ES-I3 (cell line): ENCODE data around the gene WWOX.

Experiments used
- H3K36me3 ChIP-seq: 2 replicates; pipeline ENCODE4 v1.6.1; 2013; ENCODE audit warnings: mild to moderate bottlenecking, low read length, control low read depth, moderate library complexity; ENCODE audit not compliant: insufficient read depth
- H3K4me1 ChIP-seq: 2 replicates; pipeline ENCODE4 v1.6.1; 2013; ENCODE audit warnings: mild to moderate bottlenecking, control low read depth, low read length; ENCODE audit not compliant: insufficient read depth
- H3K9ac ChIP-seq: 2 replicates; pipeline ENCODE4 v1.6.1; 2013; ENCODE audit warnings: low read depth, mild to moderate bottlenecking, low read length, moderate library complexity
- H3K9me3 ChIP-seq: 2 replicates; pipeline ENCODE4 v1.6.1; 2013; ENCODE audit warnings: mild to moderate bottlenecking, low read length, moderate library complexity; ENCODE audit not compliant: control insufficient read depth, insufficient read depth

The WWOX gene

DNA sequence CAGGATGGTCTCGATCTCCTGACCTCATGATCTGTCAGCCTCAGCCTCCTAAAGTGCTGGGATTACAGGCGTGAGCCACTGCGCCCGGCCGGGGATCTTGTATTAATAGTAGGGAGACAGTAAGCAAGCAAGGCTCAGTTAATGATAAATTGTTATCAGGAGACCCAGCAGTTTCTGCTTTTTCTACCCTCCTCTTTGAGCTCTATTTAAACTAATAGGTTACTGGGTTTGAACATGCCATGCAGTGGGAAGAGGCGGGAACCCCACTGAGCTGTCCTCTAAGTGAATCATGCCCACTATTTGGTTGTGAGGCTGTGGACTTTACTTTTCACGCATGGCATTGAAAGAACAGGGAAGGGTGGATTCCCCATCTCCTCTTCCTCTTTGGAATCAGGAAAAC is 223.9 kb downstream of the WWOX start:
- Histone ChIP-seq H3K9me3 (no peaks in the 10 kb centered on the region), H3K36me3 (no peaks in the 10 kb centered on the region), H3K4me1 (peaks cover 30% of the 10 kb centered on the region), H3K9ac (no peak overlapping the region)

DNA sequence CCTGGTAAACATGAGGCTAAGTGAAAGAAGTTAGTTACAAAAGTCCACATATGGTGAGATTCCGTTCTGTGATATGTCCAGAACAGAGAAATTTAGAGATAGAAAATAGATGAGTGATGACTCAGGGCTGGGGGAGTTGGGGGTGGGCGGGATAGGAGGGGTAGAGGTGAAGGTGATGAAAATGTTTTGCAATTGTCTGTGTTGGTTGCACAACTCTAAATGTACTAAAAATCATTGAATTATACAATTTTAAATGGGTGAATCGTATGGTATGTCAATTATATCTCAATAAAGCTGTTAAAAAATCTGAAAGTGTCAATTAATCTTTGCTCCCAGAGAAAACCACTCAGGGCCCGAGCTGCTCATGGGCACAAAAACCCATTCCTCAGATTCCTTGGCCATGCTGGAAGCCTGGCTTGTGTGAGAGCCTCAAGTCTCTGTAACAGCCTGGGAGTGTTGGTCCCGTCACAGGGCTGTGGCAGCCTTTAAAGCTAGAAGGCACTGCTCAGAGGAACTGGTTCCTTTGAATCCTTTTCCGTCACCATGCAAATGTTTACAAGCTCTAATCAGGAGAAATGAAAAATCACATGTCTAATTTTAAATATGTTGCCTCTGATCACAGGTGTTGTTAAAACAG is 225.3 kb downstream of the WWOX start:
- no peaks in the 10 kb centered on the region for H3K9me3 ChIP-seq
- no peak overlapping the region for H3K9ac ChIP-seq
- H3K4me1 ChIP-seq, result peaks cover 30% of the 10 kb centered on the region
- no peaks in the 10 kb centered on the region for H3K36me3 ChIP-seq

DNA sequence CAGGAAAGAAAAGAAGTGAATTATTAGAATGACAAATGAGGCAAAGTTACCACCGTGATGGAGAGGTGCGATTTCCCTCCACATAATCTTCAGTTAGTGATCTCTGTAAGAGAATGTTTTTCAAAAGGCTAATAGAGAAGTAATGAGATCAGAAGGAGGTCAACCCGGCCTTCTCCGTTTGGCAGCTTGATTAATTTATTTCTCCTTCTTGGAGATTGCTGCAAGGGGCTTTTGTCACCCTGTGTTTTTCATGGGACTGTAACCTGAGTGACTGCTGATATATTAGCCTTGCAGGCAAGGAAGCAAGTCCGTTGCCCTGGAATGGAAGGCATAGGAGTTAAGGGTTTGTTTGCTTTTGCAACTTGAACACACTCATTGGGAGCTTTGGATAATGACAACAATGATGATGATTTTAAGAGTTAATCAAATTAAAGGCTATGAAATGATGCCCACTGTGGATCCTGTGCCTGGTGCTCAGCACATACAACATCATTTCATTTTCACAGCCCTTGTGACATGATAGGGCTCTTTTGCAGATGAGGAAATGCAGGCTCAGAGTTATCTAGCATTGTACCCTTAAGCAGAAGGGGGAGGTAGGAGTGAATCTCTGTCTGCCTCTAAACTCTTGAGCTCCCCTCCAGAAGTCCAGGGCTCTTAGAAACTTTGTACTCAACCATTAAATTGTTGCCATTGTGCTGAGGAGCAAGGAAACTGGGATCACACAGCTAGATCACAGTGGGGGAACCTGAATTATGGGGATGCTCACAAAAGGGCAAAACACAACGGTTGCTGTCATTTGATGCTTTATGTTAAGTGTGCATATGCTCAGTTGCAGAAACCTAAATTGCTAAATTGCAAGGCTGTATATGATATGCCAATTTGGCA is 226.3 kb downstream of the WWOX start:
- peaks cover 30% of the 10 kb centered on the region for H3K4me1 ChIP-seq
- H3K9me3 ChIP-seq, result no peaks in the 10 kb centered on the region
- H3K36me3 ChIP-seq, result no peaks in the 10 kb centered on the region
- no peak overlapping the region for H3K9ac ChIP-seq

DNA sequence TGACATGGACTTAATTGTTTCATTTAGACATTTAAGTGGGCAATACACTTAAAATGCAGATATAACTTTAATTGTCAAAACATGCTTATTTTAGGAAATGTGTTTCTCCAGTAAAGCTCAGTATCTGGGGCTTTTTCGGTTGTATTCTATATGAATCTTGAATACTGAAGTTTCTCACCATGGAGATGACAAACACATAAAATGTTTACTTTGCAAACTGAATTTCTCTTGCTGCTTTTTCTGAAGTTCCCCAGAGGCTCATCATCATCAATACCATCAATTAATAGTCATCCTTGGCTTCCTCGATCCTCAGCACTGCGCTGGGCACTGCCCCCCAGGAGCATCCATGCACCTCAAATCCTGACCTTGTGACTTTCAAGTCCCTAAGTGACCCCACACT is 227.3 kb downstream of the WWOX start:
- Histone ChIP-seq H3K9me3 (no peaks in the 10 kb centered on the region), H3K4me1 (peaks cover 22% of the 10 kb centered on the region), H3K9ac (no peak overlapping the region), H3K36me3 (no peaks in the 10 kb centered on the region)

DNA sequence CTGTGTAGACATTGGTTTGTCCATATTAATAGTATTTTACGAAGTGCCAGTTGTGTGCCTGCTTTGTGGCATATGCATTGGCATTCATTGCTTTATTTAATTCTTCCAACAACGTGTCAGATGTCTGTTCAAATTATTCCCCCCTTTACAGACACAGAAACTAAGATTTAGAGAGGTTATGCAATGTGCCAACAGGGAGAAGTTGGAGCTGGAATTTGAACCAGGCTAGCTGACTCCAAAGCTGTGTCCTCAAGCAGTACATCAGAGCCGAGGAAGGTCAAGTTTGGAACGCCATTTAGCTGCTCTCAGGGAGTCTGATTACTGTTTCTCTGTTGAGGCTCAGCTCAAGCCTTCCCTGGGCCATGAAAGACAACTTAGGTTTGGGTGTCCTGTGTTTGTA is 232.3 kb downstream of the WWOX start:
- Histone ChIP-seq H3K9ac (no peak overlapping the region), H3K4me1 (0 out of 2 replicates have a peak, but pooled peaks cover 7% of the 10 kb centered on the region), H3K9me3 (no peaks in the 10 kb centered on the region), H3K36me3 (no peaks in the 10 kb centered on the region)

DNA sequence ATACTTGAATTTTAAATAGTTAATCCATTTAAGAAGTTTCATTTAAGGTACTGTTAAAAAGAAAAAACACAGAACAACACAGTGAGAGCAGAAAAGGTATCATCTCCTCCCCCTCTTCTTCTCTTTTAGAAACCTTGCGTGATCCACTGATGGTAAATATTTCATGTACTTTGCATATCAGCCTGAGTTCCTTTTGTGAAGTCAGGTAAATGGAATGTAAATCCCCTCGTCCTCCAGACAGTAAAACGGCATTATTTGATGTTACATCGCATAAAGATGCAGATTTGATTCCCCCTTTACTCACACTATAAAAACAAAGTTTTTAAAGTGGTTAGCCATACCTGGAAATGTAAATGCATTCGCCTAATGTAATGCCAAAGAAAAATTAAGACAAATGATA is 234.4 kb downstream of the WWOX start:
- Histone ChIP-seq H3K9ac (no peak overlapping the region), H3K4me1 (0 out of 2 replicates have a peak, but pooled peaks cover 7% of the 10 kb centered on the region), H3K36me3 (no peaks in the 10 kb centered on the region), H3K9me3 (no peaks in the 10 kb centered on the region)

DNA sequence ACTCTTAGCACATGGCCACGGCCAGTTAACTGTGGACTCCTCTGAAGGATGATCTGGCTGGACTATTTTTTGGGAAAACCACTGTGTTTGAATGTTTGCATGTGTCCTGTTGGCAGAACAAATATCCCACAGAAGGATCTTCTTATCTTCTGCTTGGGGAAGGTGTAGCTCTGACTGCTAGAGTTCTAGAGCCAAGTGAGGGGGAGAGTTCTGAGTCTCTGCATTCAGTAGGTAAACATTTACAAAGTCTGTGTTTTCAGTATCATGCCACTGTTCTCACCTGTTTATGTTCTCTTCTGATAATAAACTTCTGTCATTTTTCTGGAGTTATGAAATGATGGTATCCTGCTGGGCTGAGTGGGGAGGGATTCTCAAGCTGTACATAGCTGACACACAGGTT is 241.1 kb downstream of the WWOX start:
- Histone ChIP-seq H3K9ac (no peak overlapping the region), H3K36me3 (no peaks in the 10 kb centered on the region), H3K4me1 (peaks cover 3% of the 10 kb centered on the region; the same call in 1 of the 2 replicates), H3K9me3 (no peaks in the 10 kb centered on the region)

DNA sequence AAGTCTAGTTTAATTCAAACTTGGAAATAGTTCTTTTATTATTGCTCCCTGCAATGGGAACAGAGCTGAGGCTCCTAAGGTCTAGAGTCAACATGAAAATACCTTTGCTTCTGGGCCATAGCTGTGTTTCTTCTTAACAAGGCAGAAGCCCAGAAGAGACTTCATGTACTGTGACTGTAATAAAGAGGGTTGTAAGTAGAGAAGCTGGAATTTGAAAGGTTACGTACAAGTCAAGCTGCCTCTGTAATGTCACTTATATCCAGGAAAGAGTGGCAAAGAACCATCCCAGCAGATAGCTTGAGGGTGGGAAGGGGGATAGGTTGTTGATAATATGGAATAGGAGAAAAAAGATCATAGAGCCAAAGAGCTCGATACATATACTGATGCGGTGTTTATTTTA is 248.6 kb downstream of the WWOX start:
- H3K9me3 ChIP-seq, result no peaks in the 10 kb centered on the region
- peaks cover 3% of the 10 kb centered on the region; the same call in 1 of the 2 replicates for H3K4me1 ChIP-seq
- H3K36me3 ChIP-seq, result no peaks in the 10 kb centered on the region
- H3K9ac ChIP-seq, result no peak overlapping the region

DNA sequence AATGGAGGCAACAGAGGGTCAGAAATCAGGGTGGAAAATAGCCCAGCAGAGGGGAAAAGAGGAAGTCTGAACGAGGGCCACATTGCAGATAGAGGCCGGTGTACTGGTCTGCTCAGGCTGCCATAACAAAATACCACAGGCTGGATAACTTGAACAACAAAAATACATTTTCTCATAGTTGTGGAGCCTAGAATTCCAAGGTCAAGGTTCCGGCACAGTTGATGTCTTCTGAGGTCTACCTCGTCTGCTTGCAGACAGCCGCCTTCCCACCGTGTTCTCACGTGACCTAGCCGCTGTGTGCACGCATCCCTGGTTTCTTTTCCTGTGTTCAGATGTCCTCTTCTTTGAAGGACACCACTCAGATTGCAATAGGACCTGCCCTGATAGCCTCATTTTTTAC is 249.4 kb downstream of the WWOX start:
- H3K9ac ChIP-seq, result no peak overlapping the region
- H3K36me3 ChIP-seq, result no peaks in the 10 kb centered on the region
- H3K9me3 ChIP-seq, result no peaks in the 10 kb centered on the region
- H3K4me1 ChIP-seq, result peaks cover 2% of the 10 kb centered on the region; the same call in 1 of the 2 replicates

DNA sequence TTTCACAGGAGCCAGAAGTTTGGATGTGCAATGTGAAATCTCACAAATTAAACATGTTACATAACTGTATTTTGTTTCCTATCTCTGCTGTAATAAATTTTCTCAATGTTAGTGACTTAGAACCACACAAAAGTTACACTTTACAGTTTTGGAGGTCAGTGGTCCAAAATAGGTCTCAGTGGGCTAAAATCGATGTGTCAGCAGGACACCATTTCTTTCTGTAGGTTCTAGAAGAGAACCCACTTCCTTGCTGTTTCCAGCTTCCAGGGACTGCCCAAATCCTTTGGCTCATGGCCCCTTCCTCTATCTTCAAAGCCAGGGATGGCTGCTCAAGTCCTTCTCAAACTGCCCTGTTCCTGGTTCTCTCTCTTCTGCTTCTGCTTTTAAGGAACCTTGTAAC is 252.7 kb downstream of the WWOX start:
- H3K9ac ChIP-seq, result no peak overlapping the region
- H3K36me3 ChIP-seq, result no peaks in the 10 kb centered on the region
- no peaks in the 10 kb centered on the region for H3K9me3 ChIP-seq
- H3K4me1 ChIP-seq, result no peaks in the 10 kb centered on the region

DNA sequence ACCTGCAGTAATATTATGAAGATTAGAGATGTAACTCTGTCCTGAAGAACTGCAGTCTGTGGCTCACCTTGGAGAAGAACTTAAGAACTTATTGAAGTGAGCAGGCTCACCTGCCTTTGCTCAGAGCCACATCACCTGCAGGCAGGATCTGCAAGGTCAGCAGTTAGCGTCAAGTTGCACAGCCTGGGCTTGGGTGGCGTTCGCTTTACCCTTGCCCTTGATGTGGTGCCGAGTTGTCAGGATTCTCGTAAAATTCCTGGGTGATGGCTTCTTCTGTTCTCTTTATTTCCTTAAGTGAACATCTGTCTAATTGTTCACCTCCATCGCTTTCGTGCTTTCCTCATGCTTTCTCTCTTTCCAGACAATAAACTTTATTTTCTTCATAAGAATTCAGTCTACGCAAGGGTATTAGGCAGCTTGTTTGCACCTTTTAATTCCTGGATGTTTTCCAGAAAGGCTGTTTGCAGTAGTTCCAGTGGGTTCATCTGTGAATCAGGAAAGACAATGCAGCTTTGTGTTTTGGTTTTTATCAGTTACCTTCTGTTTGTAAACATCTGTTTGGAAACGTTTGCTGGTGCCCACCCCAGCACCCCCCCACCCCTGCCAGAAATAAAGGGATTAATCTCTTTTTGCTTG is 254.3 kb downstream of the WWOX start:
- Histone ChIP-seq H3K36me3 (no peaks in the 10 kb centered on the region), H3K4me1 (no peaks in the 10 kb centered on the region), H3K9me3 (no peaks in the 10 kb centered on the region), H3K9ac (no peak overlapping the region)

DNA sequence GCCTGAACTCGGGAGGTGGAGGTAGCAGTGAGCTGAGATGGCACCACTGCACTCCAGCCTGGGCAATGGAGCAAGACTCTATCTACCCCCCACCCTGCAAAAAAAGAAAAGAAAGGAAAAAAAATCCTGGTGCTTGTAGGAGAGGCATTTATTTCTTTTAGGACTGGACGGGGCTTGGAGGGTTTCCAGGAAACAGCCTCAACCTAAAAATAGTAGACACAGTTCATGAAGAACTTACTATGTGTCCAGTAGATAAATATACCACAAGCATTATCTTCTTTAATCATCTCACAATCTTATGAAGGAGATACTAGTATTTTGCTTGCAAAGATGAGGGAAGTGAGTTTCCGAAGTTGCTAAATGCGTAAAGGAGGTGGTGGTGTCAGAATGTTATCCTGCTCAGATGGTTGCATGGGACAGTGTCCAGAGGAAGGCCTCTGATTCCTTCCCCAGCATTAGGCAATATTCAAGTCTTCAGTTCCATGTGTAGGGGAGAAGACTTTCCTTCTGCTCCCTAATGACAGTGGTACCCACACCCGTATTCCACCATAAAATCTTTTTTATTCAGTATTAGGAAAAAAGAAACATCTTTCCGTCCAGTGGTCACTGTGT is 263.2 kb downstream of the WWOX start:
- Histone ChIP-seq H3K9me3 (no peaks in the 10 kb centered on the region), H3K36me3 (no peaks in the 10 kb centered on the region), H3K9ac (no peak overlapping the region), H3K4me1 (no peaks in the 10 kb centered on the region)

DNA sequence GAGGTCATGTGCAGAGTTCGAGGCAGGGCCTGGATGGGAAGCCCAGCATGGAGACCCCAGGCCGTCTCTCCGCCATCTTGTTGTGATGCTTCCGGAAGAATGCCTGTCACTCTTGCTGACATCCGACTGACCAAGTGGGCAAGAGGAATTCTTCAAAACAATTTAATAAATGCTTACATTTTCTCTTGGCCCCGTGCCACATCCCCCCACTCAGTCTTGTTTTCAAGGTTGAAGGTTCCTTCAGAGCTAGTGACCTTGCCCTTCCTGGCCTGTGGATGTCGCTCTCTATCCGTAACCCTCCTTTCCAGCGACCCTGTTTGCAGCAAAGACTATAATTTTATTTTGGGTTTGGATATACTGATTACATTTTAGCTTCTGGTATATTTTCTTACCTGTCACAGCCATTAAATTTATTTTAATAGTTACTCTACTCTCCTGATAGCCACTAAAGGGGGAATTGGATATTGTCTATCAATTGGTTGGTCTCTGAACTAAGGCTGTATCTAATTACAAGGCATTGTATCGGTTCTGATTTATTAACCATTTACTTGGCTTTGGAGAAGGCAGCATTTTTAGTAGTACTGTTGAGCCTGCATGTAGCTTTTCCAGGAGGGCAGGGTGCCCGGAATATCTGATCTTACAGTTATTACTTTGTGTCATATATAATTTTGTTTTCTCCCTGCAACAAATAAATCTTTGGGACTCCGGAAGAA is 264.5 kb downstream of the WWOX start:
- H3K36me3 ChIP-seq, result no peaks in the 10 kb centered on the region
- H3K9ac ChIP-seq, result no peak overlapping the region
- no peaks in the 10 kb centered on the region for H3K4me1 ChIP-seq
- no peaks in the 10 kb centered on the region for H3K9me3 ChIP-seq

DNA sequence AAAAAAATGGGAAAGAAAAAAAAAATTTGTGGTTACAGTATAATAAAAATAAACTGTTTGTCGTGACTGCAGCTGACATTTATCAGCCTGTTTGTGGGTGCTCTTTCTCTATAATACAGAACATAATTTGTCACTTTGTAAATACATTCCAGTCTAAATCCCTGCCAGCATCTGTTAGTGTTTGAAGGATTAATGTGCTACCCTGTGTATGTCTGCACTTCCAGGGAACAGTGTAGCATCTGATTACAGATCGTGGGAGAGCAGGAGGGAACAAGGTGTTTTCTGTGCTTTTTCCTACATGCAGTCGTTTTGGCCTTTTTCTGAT is 265.1 kb downstream of the WWOX start:
- Histone ChIP-seq H3K9ac (no peak overlapping the region), H3K36me3 (no peaks in the 10 kb centered on the region), H3K4me1 (no peaks in the 10 kb centered on the region), H3K9me3 (no peaks in the 10 kb centered on the region)
